ENCODE results near the gene CHPT1. TPM values are rescaled to one million over a fixed set of nuclear protein-coding genes. Genes with fewer than 3 reads are reported as not detected.
A peak's percentile ranks its signal among the peaks of the same experiment; 100 is the strongest.

The CHPT1 gene
- total and polyA plus RNA-seq, 2 of the 13 experiments (the other 11 are each of a cell fraction or from before 2014, with no cell fraction given) = 117 to 178 TPM

DNA sequence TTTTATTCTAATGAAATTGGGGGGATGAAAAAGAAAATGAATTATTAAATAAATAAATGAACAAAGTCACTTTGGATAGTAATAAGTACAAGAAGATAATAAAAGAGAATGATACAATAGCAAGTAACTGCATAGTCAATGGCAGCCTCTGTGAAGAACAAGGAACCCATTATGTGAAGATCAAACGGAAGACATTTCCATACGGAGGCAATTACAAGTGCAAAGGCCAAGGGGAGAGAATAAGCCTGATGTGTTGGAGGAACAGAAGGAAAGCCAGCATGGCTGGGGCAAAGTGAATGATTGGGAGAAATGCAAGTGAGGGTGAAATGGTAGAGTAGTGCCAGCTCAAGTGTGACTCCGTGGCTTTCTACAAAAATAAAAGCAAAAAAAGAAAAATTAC is 43.9 kb upstream of the CHPT1 start (continued):
- peak; percentile 99 for TF ChIP-seq ZNF7 (CRISPR knock-in tag; IDR thresholded peaks at IDR 0.05)
- TF ChIP-seq, protein P1, sequence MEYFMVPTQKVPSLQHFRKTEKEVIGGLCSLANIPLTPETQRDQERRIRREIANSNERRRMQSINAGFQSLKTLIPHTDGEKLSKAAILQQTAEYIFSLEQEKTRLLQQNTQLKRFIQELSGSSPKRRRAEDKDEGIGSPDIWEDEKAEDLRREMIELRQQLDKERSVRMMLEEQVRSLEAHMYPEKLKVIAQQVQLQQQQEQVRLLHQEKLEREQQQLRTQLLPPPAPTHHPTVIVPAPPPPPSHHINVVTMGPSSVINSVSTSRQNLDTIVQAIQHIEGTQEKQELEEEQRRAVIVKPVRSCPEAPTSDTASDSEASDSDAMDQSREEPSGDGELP (IDR thresholded peaks at IDR 0.05; ENCODE audit: borderline replicate concordance, low read depth) = no peak
- TF ChIP-seq GFI1 (CRISPR knock-in tag; IDR thresholded peaks at IDR 0.05; ENCODE audit: borderline replicate concordance) = 0 out of 2 replicates have a peak, but pooled peaks have one; percentile 46
- TF ChIP-seq KLF15 (CRISPR knock-in tag; IDR thresholded peaks at IDR 0.05; ENCODE audit: borderline replicate concordance) = no peak
- TF ChIP-seq, protein P2, sequence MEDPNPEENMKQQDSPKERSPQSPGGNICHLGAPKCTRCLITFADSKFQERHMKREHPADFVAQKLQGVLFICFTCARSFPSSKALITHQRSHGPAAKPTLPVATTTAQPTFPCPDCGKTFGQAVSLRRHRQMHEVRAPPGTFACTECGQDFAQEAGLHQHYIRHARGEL (CRISPR knock-in tag; IDR thresholded peaks at IDR 0.05) = no peak
- TF ChIP-seq EEA1 (CRISPR knock-in tag; IDR thresholded peaks at IDR 0.05; ENCODE audit: borderline replicate concordance) = no peak
- no peak for TF ChIP-seq CAMTA2 (CRISPR knock-in tag; IDR thresholded peaks at IDR 0.05; ENCODE audit: borderline replicate concordance)
- no peak for TF ChIP-seq IRF9 (CRISPR knock-in tag; IDR thresholded peaks at IDR 0.05; ENCODE audit: borderline replicate concordance)
- 0 out of 2 replicates have a peak, but pooled peaks have one; percentile 43 for TF ChIP-seq ARID3A (IDR thresholded peaks at IDR 0.05; ENCODE audit: low read depth, low read length)
- TF ChIP-seq ZNF263 (CRISPR knock-in tag; IDR thresholded peaks at IDR 0.05) = no peak
- TF ChIP-seq RBM39 (IDR thresholded peaks at IDR 0.05; ENCODE audit: low read depth, low read length, poor library complexity, severe bottlenecking) = no peak
- TF ChIP-seq KLF9 (CRISPR knock-in tag; IDR thresholded peaks at IDR 0.05; ENCODE audit: low read depth) = no peak
- no peak for TF ChIP-seq ZNF232 (CRISPR knock-in tag; IDR thresholded peaks at IDR 0.05; ENCODE audit: borderline replicate concordance)
- TF ChIP-seq, protein P3, sequence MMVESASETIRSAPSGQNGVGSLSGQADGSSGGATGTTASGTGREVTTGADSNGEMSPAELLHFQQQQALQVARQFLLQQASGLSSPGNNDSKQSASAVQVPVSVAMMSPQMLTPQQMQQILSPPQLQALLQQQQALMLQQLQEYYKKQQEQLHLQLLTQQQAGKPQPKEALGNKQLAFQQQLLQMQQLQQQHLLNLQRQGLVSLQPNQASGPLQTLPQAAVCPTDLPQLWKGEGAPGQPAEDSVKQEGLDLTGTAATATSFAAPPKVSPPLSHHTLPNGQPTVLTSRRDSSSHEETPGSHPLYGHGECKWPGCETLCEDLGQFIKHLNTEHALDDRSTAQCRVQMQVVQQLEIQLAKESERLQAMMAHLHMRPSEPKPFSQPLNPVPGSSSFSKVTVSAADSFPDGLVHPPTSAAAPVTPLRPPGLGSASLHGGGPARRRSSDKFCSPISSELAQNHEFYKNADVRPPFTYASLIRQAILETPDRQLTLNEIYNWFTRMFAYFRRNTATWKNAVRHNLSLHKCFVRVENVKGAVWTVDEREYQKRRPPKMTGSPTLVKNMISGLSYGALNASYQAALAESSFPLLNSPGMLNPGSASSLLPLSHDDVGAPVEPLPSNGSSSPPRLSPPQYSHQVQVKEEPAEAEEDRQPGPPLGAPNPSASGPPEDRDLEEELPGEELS (CRISPR knock-in tag; IDR thresholded peaks at IDR 0.05) = peak; percentile 66
- no peak for TF ChIP-seq ZNF616 (CRISPR knock-in tag; IDR thresholded peaks at IDR 0.05; ENCODE audit: low read depth)
- TF ChIP-seq ATF1 (CRISPR knock-in tag; IDR thresholded peaks at IDR 0.05) = no peak
- TF ChIP-seq HMGXB4 (CRISPR knock-in tag; IDR thresholded peaks at IDR 0.05; ENCODE audit: borderline replicate concordance in 1 of 2, low read depth in 1 of 2) = no peak
- no peak for TF ChIP-seq ZNF790 (CRISPR knock-in tag; IDR thresholded peaks at IDR 0.05; ENCODE audit: borderline replicate concordance)
- 0 out of 2 replicates have a peak, but pooled peaks have one; percentile 13 for TF ChIP-seq ATF2 (CRISPR knock-in tag; IDR thresholded peaks at IDR 0.05)
